Measurements from ENCODE around the gene ZNF423. TPM values are rescaled to one million over a fixed set of nuclear protein-coding genes. Genes with fewer than 3 reads are reported as not detected.

The ZNF423 gene
- total RNA-seq, 1 donor from 2014 or later = 8.8 TPM

- ATAC-seq (peak; percentile 2), DNase-seq (ENCODE audit: missing footprints) (peak; percentile 76)
- intact Hi-C loops (cut with DNase I) = loop anchor here (2.0 to 5.0 kb wide), 6 partner anchors 16 to 362 kb away; no protein-coding TSS in a partner anchor
Observed at GRCh38 chr16:49854796-49855203, 1.1 kb downstream of the ZNF423 start.

GRCh38 chr16:49854188-49854795 lies 1.6 kb downstream of the ZNF423 start:
- ATAC-seq (no peak), DNase-seq (ENCODE audit: missing footprints) (peak; percentile 78)
- intact Hi-C loops (cut with DNase I) = loop anchor here (2.0 kb wide), 3 partner anchors 15 to 99 kb away; no protein-coding TSS in a partner anchor

GRCh38 chr16:49852279-49852678 lies 3.6 kb downstream of the ZNF423 start:
- no peak for ATAC-seq
- intact Hi-C loops (cut with DNase I) = no loop called here

GRCh38 chr16:49851468-49851787 lies 4.5 kb downstream of the ZNF423 start:
- DNase-seq (ENCODE audit: missing footprints) = no peak
- intact Hi-C loops (cut with DNase I) = no loop called here
- ATAC-seq = no peak

More at GRCh38 chr16:49852279-49852678, 3.6 kb downstream of the ZNF423 start:
- DNase-seq (ENCODE audit: missing footprints) = no peak

GRCh38 chr16:49850558-49851467 lies 5.1 kb downstream of the ZNF423 start:
- intact Hi-C loops (cut with DNase I) = no loop called here

GRCh38 chr16:49849754-49850108 lies 6.2 kb downstream of the ZNF423 start:
- DNase-seq (ENCODE audit: missing footprints) = no peak
- no peak for ATAC-seq
- intact Hi-C loops (cut with DNase I) = no loop called here

More at GRCh38 chr16:49850558-49851467, 5.1 kb downstream of the ZNF423 start:
- no peak for ATAC-seq
- no peak for DNase-seq (ENCODE audit: missing footprints)

- intact Hi-C loops (cut with DNase I) = no loop called here
- ATAC-seq (no peak), DNase-seq (ENCODE audit: missing footprints) (no peak)
Observed at GRCh38 chr16:49849037-49849753, 6.7 kb downstream of the ZNF423 start.

- DNase-seq (ENCODE audit: missing footprints) = no peak
- ATAC-seq = no peak
- intact Hi-C loops (cut with DNase I) = no loop called here
Observed at GRCh38 chr16:49848530-49848929, 7.4 kb downstream of the ZNF423 start.

- ATAC-seq (no peak), DNase-seq (ENCODE audit: missing footprints) (no peak)
- intact Hi-C loops (cut with DNase I) = no loop called here
Observed at GRCh38 chr16:49846800-49847199, 9.1 kb downstream of the ZNF423 start.

- ATAC-seq (no peak), DNase-seq (ENCODE audit: missing footprints) (no peak)
- intact Hi-C loops (cut with DNase I) = no loop called here
Observed at GRCh38 chr16:49844359-49844758, 11.6 kb downstream of the ZNF423 start.

- intact Hi-C loops (cut with DNase I) = no loop called here
- no peak for ATAC-seq
- DNase-seq (ENCODE audit: missing footprints) = no peak
Observed at GRCh38 chr16:49843758-49844157, 12.2 kb downstream of the ZNF423 start.

GRCh38 chr16:49842972-49843371 lies 12.9 kb downstream of the ZNF423 start:
- intact Hi-C loops (cut with DNase I) = no loop called here

GRCh38 chr16:49839017-49839825 lies 16.7 kb downstream of the ZNF423 start:
- intact Hi-C loops (cut with DNase I) = loop anchor here (2.0 to 5.0 kb wide), 2 partner anchors 16 to 72 kb away; no protein-coding TSS in a partner anchor
- no peak for DNase-seq (ENCODE audit: missing footprints)

More at GRCh38 chr16:49842972-49843371, 12.9 kb downstream of the ZNF423 start:
- no peak for DNase-seq (ENCODE audit: missing footprints)
- no peak for ATAC-seq

GRCh38 chr16:49838441-49839016 lies 17.4 kb downstream of the ZNF423 start:
- DNase-seq (ENCODE audit: missing footprints) (no peak), ATAC-seq (peak; percentile 9)
- intact Hi-C loops (cut with DNase I) = loop anchor here (2.0 to 5.0 kb wide), 2 partner anchors 16 to 71 kb away; no protein-coding TSS in a partner anchor

More at GRCh38 chr16:49839017-49839825, 16.7 kb downstream of the ZNF423 start:
- ATAC-seq = no peak

- intact Hi-C loops (cut with DNase I) = loop anchor here (2.0 to 5.0 kb wide), 2 partner anchors 17 to 71 kb away; no protein-coding TSS in a partner anchor
- DNase-seq (ENCODE audit: missing footprints) (no peak), ATAC-seq (peak; percentile 27)
Observed at GRCh38 chr16:49837688-49838410, 18.1 kb downstream of the ZNF423 start.

- no peak for DNase-seq (ENCODE audit: missing footprints)
- no peak for ATAC-seq
- intact Hi-C loops (cut with DNase I) = loop anchor here (5.0 kb wide), 1 partner anchor 69 kb away; no protein-coding TSS in a partner anchor
Observed at GRCh38 chr16:49836668-49837067, 19.2 kb downstream of the ZNF423 start.

- DNase-seq (ENCODE audit: missing footprints) = no peak
- no peak for ATAC-seq
- intact Hi-C loops (cut with DNase I) = loop anchor here (5.0 kb wide), 1 partner anchor 69 kb away; no protein-coding TSS in a partner anchor
Observed at GRCh38 chr16:49836218-49836617, 19.7 kb downstream of the ZNF423 start.
